ENCODE results near the gene IRAK1. TPM values are rescaled to one million over a fixed set of nuclear protein-coding genes. Genes with fewer than 3 reads are reported as not detected.

The IRAK1 gene
- total RNA-seq, 2 experiments from 2014 or later, result 61.2 to 67.4 TPM

GRCh38 chrX:153970357-153971123 is 49.2 kb downstream of the IRAK1 start:
- peak overlapping the region; percentile 98 to 99 for H3K27ac ChIP-seq (ENCODE audit: low read depth in 1 of 2, low read length in 2 of 2)
- H3K4me3 Mint-ChIP-seq, result peak overlapping the region; percentile 100
- ChIA-PET CTCF (interaction anchor here (1.5 to 2.0 kb wide), 3 partner anchors 11 to 24 kb away, joined by 3 to 7 read pairs (median 5); no protein-coding TSS in a partner anchor), POLR2A (interaction anchor here (0.7 to 6.6 kb wide), 24 partner anchors 11 to 577 kb away, joined by 3 to 163 read pairs (median 4); partner anchors contain the start of genes ARHGAP4, EMD, G6PD and IDH3G)
- peak in 5 of 14 experiments; percentile 21 to 68 (median 48) for DNase-seq
- H3K36me3 ChIP-seq (ENCODE audit: insufficient read depth, low read length), result no peaks in the 10 kb centered on the region
- peaks cover 32% of the 10 kb centered on the region for H3K36me3 Mint-ChIP-seq (ENCODE audit: low read depth)
- TF ChIP-seq, protein P1, sequence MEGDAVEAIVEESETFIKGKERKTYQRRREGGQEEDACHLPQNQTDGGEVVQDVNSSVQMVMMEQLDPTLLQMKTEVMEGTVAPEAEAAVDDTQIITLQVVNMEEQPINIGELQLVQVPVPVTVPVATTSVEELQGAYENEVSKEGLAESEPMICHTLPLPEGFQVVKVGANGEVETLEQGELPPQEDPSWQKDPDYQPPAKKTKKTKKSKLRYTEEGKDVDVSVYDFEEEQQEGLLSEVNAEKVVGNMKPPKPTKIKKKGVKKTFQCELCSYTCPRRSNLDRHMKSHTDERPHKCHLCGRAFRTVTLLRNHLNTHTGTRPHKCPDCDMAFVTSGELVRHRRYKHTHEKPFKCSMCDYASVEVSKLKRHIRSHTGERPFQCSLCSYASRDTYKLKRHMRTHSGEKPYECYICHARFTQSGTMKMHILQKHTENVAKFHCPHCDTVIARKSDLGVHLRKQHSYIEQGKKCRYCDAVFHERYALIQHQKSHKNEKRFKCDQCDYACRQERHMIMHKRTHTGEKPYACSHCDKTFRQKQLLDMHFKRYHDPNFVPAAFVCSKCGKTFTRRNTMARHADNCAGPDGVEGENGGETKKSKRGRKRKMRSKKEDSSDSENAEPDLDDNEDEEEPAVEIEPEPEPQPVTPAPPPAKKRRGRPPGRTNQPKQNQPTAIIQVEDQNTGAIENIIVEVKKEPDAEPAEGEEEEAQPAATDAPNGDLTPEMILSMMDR (IDR thresholded peaks at IDR 0.05), result no peak
- intact Hi-C loops (cut with DNase I, micrococcal nuclease), result loop anchor here in 1 of 2 experiments (2.0 kb wide), 1 partner anchor 400 kb away; no protein-coding TSS in a partner anchor
- H3K27me3 Mint-ChIP-seq, result no peaks in the 10 kb centered on the region
- H3K27ac Mint-ChIP-seq, result peak overlapping the region; percentile 98
- peak overlapping the region; percentile 96 for H3K4me3 ChIP-seq (ENCODE audit: low read length)
- H3K4me1 ChIP-seq (ENCODE audit: insufficient read depth, low read length), result peaks cover 66% of the 10 kb centered on the region
- H3K9me3 Mint-ChIP-seq, result no peaks in the 10 kb centered on the region
- no peaks in the 10 kb centered on the region for H3K9me3 ChIP-seq (ENCODE audit: control insufficient read depth in 1 of 2, insufficient read depth in 1 of 2, low read length in 2 of 2)
- ATAC-seq (ENCODE audit: poor library complexity), result peak; percentile 8
- peaks cover 49% of the 10 kb centered on the region for H3K4me1 Mint-ChIP-seq (ENCODE audit: low read depth)
- H3K27me3 ChIP-seq (ENCODE audit: control insufficient read depth in 1 of 2, insufficient read depth in 2 of 2, low read length in 2 of 2), result no peaks in the 10 kb centered on the region

DNA sequence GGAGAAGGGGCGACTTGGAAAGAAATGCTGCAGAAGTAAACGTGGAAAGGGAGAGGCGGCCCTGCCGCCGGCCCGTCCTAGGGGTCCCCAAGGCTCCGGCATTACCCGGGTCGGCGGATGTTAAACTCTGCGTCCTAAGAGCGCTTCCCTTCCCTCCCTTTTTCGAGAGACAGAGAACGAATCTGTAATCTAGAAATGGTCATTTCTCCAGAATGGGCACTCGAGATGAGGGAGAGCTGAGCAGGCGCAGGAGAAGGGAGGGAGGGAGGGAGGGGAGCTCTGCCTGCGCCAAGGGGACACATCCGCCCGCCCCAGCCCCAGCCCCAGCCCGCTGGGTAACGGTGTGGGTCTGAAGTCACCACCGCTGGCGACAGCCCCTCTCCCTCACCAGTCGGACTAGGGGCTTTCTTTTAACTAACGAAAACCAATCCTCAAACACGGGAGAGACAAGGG is 49.8 kb downstream of the IRAK1 start:
- peaks cover 68% of the 10 kb centered on the region for H3K4me1 ChIP-seq (ENCODE audit: insufficient read depth, low read length)
- TF ChIP-seq, protein P1 (IDR thresholded peaks at IDR 0.05), result no peak
- CTCF ChIA-PET, result interaction anchor here (1.7 to 2.0 kb wide), 2 partner anchors 11 to 23 kb away, joined by 5 to 7 read pairs; no protein-coding TSS in a partner anchor
- Mint-ChIP-seq H3K27me3 (no peaks in the 10 kb centered on the region), H3K4me1 (ENCODE audit: low read depth) (peaks cover 47% of the 10 kb centered on the region), H3K4me3 (peak overlapping the region; percentile 96), H3K27ac (peak overlapping the region; percentile 98), H3K9me3 (no peaks in the 10 kb centered on the region), H3K36me3 (ENCODE audit: low read depth) (peaks cover 32% of the 10 kb centered on the region)
- intact Hi-C loops (cut with DNase I, micrococcal nuclease), result loop anchor here (2.0 to 5.0 kb wide), 4 partner anchors 15 to 401 kb away; partner anchors contain the start of gene MECP2 (in 1 of the 2)
- H3K4me3 ChIP-seq (ENCODE audit: low read length), result peak overlapping the region; percentile 96
- no peaks in the 10 kb centered on the region for H3K36me3 ChIP-seq (ENCODE audit: insufficient read depth, low read length)
- POLR2A ChIA-PET, result interaction anchor here (1.1 to 6.6 kb wide), 6 partner anchors 11 to 578 kb away, joined by 3 to 163 read pairs (median 8); partner anchors contain the start of genes ARHGAP4, IDH3G, IKBKG and SSR4
- peak overlapping the region; percentile 41 to 48 for H3K27ac ChIP-seq (ENCODE audit: low read depth in 1 of 2, low read length in 2 of 2)
- ATAC-seq (ENCODE audit: poor library complexity) (no peak), DNase-seq (peak in 2 of 14 experiments; percentile 29 to 50)
- H3K27me3 ChIP-seq (ENCODE audit: control insufficient read depth in 1 of 2, insufficient read depth in 2 of 2, low read length in 2 of 2), result no peaks in the 10 kb centered on the region
- H3K9me3 ChIP-seq (ENCODE audit: control insufficient read depth in 1 of 2, insufficient read depth in 1 of 2, low read length in 2 of 2), result no peaks in the 10 kb centered on the region

- Mint-ChIP-seq H3K4me3 (peak overlapping the region; percentile 96), H3K4me1 (ENCODE audit: low read depth) (peaks cover 41% of the 10 kb centered on the region), H3K27ac (peak overlapping the region; percentile 98), H3K36me3 (ENCODE audit: low read depth) (peaks cover 32% of the 10 kb centered on the region), H3K9me3 (no peaks in the 10 kb centered on the region), H3K27me3 (no peaks in the 10 kb centered on the region)
- intact Hi-C loops (cut with DNase I, micrococcal nuclease), result loop anchor here (2.0 to 5.0 kb wide), 3 partner anchors 15 to 128 kb away; partner anchors contain the start of gene MECP2 (in 1 of the 2)
- ChIA-PET POLR2A (interaction anchor here (0.9 to 6.6 kb wide), 5 partner anchors 17 to 578 kb away, joined by 3 to 163 read pairs (median 4); partner anchors contain the start of genes ARHGAP4 and IKBKG), CTCF (interaction anchor here (0.8 to 2.0 kb wide), 5 partner anchors 12 to 48 kb away, joined by 3 to 7 read pairs (median 5); no protein-coding TSS in a partner anchor)
- peaks cover 68% of the 10 kb centered on the region for H3K4me1 ChIP-seq (ENCODE audit: insufficient read depth, low read length)
- DNase-seq (peak in 2 of 14 experiments; percentile 24 to 40), ATAC-seq (ENCODE audit: poor library complexity) (no peak)
- TF ChIP-seq, protein P1 (IDR thresholded peaks at IDR 0.05), result no peak
- no peaks in the 10 kb centered on the region for H3K9me3 ChIP-seq (ENCODE audit: control insufficient read depth in 1 of 2, insufficient read depth in 1 of 2, low read length in 2 of 2)
- H3K27ac ChIP-seq (ENCODE audit: low read depth in 1 of 2, low read length in 2 of 2), result peak overlapping the region; percentile 41 to 48
- peaks cover 2% of the 10 kb centered on the region for H3K36me3 ChIP-seq (ENCODE audit: insufficient read depth, low read length)
- H3K27me3 ChIP-seq (ENCODE audit: control insufficient read depth in 1 of 2, insufficient read depth in 2 of 2, low read length in 2 of 2), result no peaks in the 10 kb centered on the region
- H3K4me3 ChIP-seq (ENCODE audit: low read length), result peak overlapping the region; percentile 96
Measured at GRCh38 chrX:153969125-153969903, 50.4 kb downstream of the IRAK1 start.
